Smooth muscle cell (in vitro differentiated cells): Measurements from ENCODE around the gene DDI2. TPM values are rescaled to one million over a fixed set of nuclear protein-coding genes. Genes with fewer than 3 reads are reported as not detected.

Source experiments
- DNase-seq: peaks from one replicate; lab custom pipeline; 2025; ENCODE audit not compliant: unreplicated experiment; lab: John Stamatoyannopoulos, UW
- H2AFZ ChIP-seq: fragments of 200-600 bp; sonication (generic); 2 replicates; pipeline ENCODE4 v1.6.0; 2016; ENCODE audit warnings: antibody characterized with exemption, low read depth, mild to moderate bottlenecking
- H3F3A ChIP-seq: fragments of 200-600 bp; sonication (generic); 2 replicates; pipeline ENCODE4 v1.6.0; 2017; ENCODE audit warnings: antibody characterized with exemption, low read depth
- H3K27ac ChIP-seq: fragments of 200-600 bp; sonication (generic); 2 replicates; pipeline ENCODE4 v1.5.1; 2016; ENCODE audit warnings: low read depth, mild to moderate bottlenecking
- H3K27me3 ChIP-seq: fragments of 200-600 bp; sonication (generic); 2 replicates; pipeline ENCODE4 v1.6.1; 2016; ENCODE audit warnings: low read depth, mild to moderate bottlenecking
- H3K36me3 ChIP-seq: fragments of 200-600 bp; sonication (generic); 2 replicates; pipeline ENCODE4 v1.5.1; 2016; ENCODE audit warnings: low read depth
- H3K4me1 ChIP-seq: fragments of 200-600 bp; sonication (generic); 2 replicates; pipeline ENCODE4 v1.5.1; 2016; ENCODE audit warnings: low read depth
- H3K4me2 ChIP-seq: fragments of 200-600 bp; sonication (generic); 2 replicates; pipeline ENCODE4 v1.6.0; 2016; ENCODE audit warnings: mild to moderate bottlenecking
- H3K4me3 ChIP-seq: fragments of 200-600 bp; sonication (generic); 2 replicates; pipeline ENCODE4 v1.5.1; 2016; ENCODE audit warnings: mild to moderate bottlenecking
- H3K79me2 ChIP-seq: fragments of 200-600 bp; sonication (generic); 2 replicates; pipeline ENCODE4 v1.6.0; 2016; ENCODE audit warnings: low read depth, mild to moderate bottlenecking
- H3K9ac ChIP-seq: fragments of 200-600 bp; sonication (generic); 2 replicates; pipeline ENCODE4 v1.6.0; 2016; ENCODE audit warnings: low read depth
- H3K9me3 ChIP-seq: fragments of 200-600 bp; sonication (generic); replicated peaks from 2 replicates; pipeline ENCODE4 v1.5.1; 2016; ENCODE audit warnings: low read depth
- H4K20me1 ChIP-seq: fragments of 200-600 bp; sonication (generic); 2 replicates; pipeline ENCODE4 v1.6.0; 2016; ENCODE audit warnings: low read depth
- CTCF ChIP-seq: fragments of 200-600 bp; sonication (generic); IDR thresholded peaks from 2 replicates; pipeline ENCODE4 v1.5.1; 2017; ENCODE audit warnings: borderline replicate concordance, mild to moderate bottlenecking, antibody characterized with exemption; ENCODE audit not compliant: insufficient read depth, poor library complexity, severe bottlenecking
- WGBS: methylation state at CpG from one replicate; pipeline ENCODE4 v1.1.7; 2016; ENCODE audit warnings: low lambda C conversion rate; 5-methylcytosine and 5-hydroxymethylcytosine counted together
- polyA plus RNA-seq: library from polyadenylated mRNA; unstranded; fragments of >200 nt; fragmentation: Nextera tagmentation; extraction: Ambion mirVana; gene quantifications from 2 replicates; pipeline ENCODE4 v1.2.1, GENCODE V29; 2016
- total RNA-seq: library from RNA; depleted of rRNA; stranded (reverse); fragments of >200 nt; gene quantifications from 2 replicates; pipeline ENCODE4 v1.2.3, GENCODE V29; 2014

The DDI2 gene
- total and polyA plus RNA-seq, 2 experiments from 2014 or later, result 3.5 to 10.9 TPM

- DNase-seq, result no peak
- no peaks in the 10 kb centered on the region for H3K36me3 ChIP-seq
- peaks cover 19% of the 10 kb centered on the region for H3F3A ChIP-seq
These were observed 90.1 kb downstream of the DDI2 start for GRCh38 chr1:15707239-15707925.

GRCh38 chr1:15708486-15709137, 91.4 kb downstream of the DDI2 start:
- Histone ChIP-seq H3K27ac (no peak overlapping the region), H2AFZ (no peak overlapping the region), H3K79me2 (peaks cover 92% of the 10 kb centered on the region), H3K36me3 (no peaks in the 10 kb centered on the region), H3K4me2 (no peak overlapping the region), H3K27me3 (no peaks in the 10 kb centered on the region), H3K9me3 (no peaks in the 10 kb centered on the region), H3K4me1 (peaks cover 5% of the 10 kb centered on the region), H3K4me3 (no peak overlapping the region), H3K9ac (no peak overlapping the region), H4K20me1 (peaks cover 81% of the 10 kb centered on the region), H3F3A (peaks cover 9% of the 10 kb centered on the region)
- 95% methylated on average over 15 of the region's 15 CpGs for WGBS
- no peak for DNase-seq
- no peak for TF ChIP-seq CTCF

More at GRCh38 chr1:15707239-15707925, 90.1 kb downstream of the DDI2 start:
- no peak overlapping the region for H3K9ac ChIP-seq
- H3K27ac ChIP-seq, result no peak overlapping the region
- 93% methylated on average over 8 of the region's 8 CpGs for WGBS
- H3K79me2 ChIP-seq, result peaks cover 80% of the 10 kb centered on the region
- H3K4me3 ChIP-seq, result no peak overlapping the region
- H3K4me2 ChIP-seq, result no peak overlapping the region
- TF ChIP-seq CTCF, result no peak
- H4K20me1 ChIP-seq, result peaks cover 79% of the 10 kb centered on the region
- no peaks in the 10 kb centered on the region for H3K27me3 ChIP-seq
- H3K4me1 ChIP-seq, result peaks cover 5% of the 10 kb centered on the region
- H3K9me3 ChIP-seq, result no peaks in the 10 kb centered on the region
- H2AFZ ChIP-seq, result no peak overlapping the region

- Histone ChIP-seq H3K36me3 (no peaks in the 10 kb centered on the region), H3K4me1 (peaks cover 5% of the 10 kb centered on the region), H2AFZ (no peak overlapping the region), H3K4me2 (no peak overlapping the region), H3K27ac (no peak overlapping the region), H4K20me1 (peaks cover 87% of the 10 kb centered on the region), H3K9me3 (no peaks in the 10 kb centered on the region), H3K4me3 (no peak overlapping the region), H3K79me2 (peaks cover 93% of the 10 kb centered on the region), H3F3A (peaks cover 4% of the 10 kb centered on the region), H3K27me3 (no peaks in the 10 kb centered on the region), H3K9ac (no peak overlapping the region)
- WGBS, result 98% methylated on average over 4 of the region's 4 CpGs
- no peak for DNase-seq
- no peak for TF ChIP-seq CTCF
These were observed 92.0 kb downstream of the DDI2 start for GRCh38 chr1:15709226-15709625.
